KOPT-K1 (cell line): Measurements from ENCODE around the gene KRTAP13-4.

Experiments
- H3K27ac ChIP-seq: fragments of 200-600 bp; sonication (generic); 2 replicates; pipeline ENCODE4 v1.5.1; 2016; ENCODE audit warnings: antibody characterized with exemption, mild to moderate bottlenecking, low read depth, low read length; ENCODE audit not compliant: poor library complexity, severe bottlenecking
- H3K36me3 ChIP-seq: fragments of 200-600 bp; sonication (generic); 2 replicates; pipeline ENCODE4 v1.5.1; 2017; ENCODE audit warnings: antibody characterized with exemption, mild to moderate bottlenecking, low read length, moderate library complexity; ENCODE audit not compliant: insufficient read depth
- H3K9me3 ChIP-seq: fragments of 200-600 bp; sonication (generic); 2 replicates; pipeline ENCODE4 v1.5.1; 2017; ENCODE audit warnings: antibody characterized with exemption, low read length, mild to moderate bottlenecking; ENCODE audit not compliant: insufficient read depth, poor library complexity, severe bottlenecking

KRTAP13-4 gene, protein sequence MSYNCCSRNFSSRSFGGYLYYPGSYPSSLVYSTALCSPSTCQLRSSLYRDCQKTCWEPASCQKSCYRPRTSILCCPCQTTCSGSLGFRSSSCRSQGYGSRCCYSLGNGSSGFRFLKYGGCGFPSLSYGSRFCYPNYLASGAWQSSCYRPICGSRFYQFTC

DNA sequence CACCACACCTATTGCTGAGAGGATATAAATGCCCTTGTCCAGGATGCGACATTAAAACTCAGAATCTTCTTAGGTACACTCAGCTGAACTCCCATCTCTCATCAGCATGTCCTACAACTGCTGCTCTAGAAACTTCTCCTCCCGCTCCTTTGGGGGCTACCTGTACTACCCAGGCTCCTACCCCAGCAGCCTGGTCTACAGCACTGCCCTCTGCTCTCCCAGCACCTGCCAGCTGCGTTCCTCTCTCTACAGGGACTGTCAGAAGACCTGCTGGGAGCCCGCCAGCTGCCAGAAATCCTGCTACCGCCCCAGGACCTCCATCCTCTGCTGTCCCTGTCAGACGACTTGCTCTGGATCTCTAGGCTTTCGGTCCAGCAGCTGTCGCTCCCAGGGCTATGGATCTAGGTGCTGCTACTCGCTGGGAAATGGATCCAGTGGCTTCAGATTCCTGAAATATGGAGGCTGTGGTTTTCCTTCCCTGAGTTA lies at the start of gene KRTAP13-4:
Gene KRTAP13-4, plus strand, starts transcription at position 51 of the 486 bp plus-strand sequence. Its CDS starts 56 bp downstream, at position 107.
- no peaks in the 10 kb centered on the region for H3K36me3 ChIP-seq
- H3K9me3 ChIP-seq, result no peaks in the 10 kb centered on the region
- H3K27ac ChIP-seq, result no peak within 1 kb of the TSS

DNA sequence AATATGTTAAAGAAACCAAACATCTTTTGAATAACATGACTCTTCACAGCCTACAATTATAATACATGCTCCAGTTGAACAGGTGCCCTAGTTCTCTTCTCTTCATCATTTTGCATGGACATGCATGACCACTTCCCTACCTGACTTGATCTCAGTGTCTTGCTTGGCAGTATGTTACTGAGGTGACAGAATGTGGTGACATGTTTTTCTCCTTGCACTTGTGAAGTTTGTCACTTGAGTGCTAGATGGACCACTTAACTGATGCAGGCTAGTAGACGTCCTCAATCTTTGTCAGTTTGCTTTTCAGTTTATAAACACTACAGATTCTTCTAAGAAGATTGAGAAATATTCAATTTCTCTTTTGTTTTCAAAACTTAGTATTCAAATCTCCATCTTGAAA lies 47.8 kb upstream of the KRTAP13-4 start:
- H3K9me3 ChIP-seq, result no peaks in the 10 kb centered on the region
- H3K27ac ChIP-seq, result no peak overlapping the region
- H3K36me3 ChIP-seq, result no peaks in the 10 kb centered on the region

DNA sequence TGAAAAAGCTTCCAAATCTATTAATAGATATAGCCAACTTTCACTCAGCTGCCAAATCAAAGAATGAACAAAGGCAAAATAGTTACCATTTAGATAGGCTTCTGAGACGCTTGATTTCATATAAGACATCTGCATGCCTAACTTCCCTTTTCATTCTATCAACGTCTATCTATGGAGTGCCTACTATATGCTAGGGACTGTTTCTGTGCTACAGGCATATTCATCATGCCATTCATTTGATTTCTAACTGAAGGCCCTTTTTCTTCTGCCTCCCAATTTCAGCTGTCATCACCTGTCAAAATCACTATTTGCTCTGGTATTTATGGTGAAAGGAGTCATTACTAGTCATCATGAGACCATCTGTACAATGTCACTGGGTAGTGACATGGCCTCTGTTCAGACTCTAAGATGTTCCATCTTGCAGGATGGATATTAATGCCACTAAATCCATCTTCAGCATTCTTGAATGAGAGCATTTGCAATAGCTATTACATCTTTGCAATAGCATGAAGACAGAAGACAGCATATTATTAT lies 38.5 kb upstream of the KRTAP13-4 start:
- H3K9me3 ChIP-seq, result peaks cover 5% of the 10 kb centered on the region
- no peak overlapping the region for H3K27ac ChIP-seq
- H3K36me3 ChIP-seq, result no peaks in the 10 kb centered on the region

DNA sequence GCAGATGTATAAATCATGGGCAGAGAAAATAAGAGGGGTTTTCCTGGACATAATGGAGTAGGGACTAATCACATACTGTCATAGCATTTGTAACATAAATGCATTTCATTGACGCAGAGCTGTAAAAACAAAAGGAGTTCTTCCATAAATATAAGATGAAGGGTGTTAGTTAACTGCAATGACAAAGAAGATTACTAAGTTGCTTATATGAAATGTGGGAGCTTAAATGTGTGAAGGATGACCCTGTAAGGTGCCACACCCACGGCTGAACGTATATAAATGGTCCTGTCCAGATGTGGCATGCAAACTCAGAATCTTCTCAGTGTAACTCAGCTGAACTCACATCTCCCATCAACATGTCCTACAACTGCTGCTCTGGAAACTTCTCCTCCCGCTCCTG lies 34.3 kb upstream of the KRTAP13-4 start, which contains the start of gene KRTAP13-1:
Gene KRTAP13-1, plus strand, starts transcription at position 301 of the 400 bp plus-strand sequence. Its CDS starts 56 bp downstream, at position 357.
- H3K36me3 ChIP-seq, result no peaks in the 10 kb centered on the region
- no peaks in the 10 kb centered on the region for H3K9me3 ChIP-seq
- no peak within 1 kb of the TSS for H3K27ac ChIP-seq

DNA sequence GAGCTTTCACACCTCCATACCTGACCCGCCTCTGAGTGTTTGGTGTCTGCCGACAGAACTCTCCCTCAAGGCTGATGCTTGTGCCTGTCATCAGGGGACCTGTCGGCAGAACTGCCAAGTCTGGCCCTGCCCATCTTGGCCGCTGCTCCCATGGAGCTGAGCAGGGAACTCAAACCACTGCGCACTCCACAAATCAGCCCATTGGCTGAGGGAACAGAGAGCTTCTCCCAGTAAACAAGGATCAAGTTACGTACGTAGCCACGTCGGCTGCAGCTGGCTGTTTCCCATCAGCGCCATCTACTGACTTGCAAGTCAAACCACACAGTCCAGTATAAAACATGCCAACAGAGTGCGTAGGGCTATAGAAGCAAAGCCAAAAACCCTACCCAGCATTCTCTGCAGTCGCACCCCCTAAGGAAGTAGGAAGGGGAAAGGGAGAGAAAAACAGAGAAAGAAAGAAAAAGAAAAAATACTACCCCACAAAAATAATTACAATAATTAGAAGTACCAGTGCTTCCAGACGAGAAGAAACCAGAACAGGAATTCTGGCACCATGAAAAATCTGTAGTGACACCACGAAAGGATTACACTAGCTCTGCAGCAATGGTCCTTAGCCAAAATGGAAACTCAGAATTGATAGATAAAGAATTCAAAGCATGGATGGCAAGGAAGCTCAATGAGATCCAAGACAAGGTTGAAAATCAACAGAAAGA lies 21.1 kb upstream of the KRTAP13-4 start:
- peaks cover 7% of the 10 kb centered on the region for H3K9me3 ChIP-seq
- H3K36me3 ChIP-seq, result no peaks in the 10 kb centered on the region
- no peak overlapping the region for H3K27ac ChIP-seq

DNA sequence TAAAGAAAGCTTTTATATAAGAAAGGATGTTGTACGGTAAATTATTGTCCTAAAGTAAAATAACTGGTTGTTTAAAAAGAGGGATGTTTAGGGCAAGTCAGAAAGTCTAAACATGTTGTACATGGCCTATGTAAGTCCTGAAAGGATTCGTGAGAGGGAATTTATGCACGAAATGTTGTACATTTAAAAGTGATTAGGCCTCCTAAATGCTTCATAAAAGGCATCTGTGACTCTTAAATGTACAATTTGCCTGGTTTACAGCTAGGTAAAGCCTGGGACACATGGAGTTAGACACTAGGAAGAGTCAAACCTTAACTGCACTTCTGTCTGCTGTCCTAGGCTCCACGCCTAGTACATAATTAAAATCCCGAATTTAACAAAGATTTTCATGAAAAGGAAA lies 14.0 kb upstream of the KRTAP13-4 start:
- Histone ChIP-seq H3K9me3 (no peaks in the 10 kb centered on the region), H3K27ac (no peak overlapping the region), H3K36me3 (no peaks in the 10 kb centered on the region)

DNA sequence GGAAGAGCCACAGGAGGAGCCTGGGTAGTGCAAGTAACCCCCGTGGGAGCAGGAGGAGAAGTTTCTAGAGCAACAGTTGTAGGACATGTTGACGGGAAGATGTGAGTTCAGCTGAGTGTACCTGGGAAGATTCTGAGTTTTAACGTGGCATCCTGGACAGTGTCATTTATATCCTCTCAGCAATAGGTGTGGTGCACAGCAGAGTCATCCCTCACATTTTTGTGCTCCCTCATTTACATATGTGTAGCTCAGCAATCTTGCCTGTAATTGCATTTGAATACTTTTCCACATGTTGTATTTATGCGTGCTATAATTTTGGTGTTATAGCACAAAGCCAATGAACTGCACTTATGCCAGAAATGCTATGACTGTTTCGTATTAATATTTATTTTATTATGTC lies 4.2 kb upstream of the KRTAP13-4 start, which contains the start of gene KRTAP13-3:
Gene KRTAP13-3, minus strand, starts transcription at position 101 of the 400 bp plus-strand sequence. Its CDS starts 14 bp downstream, at position 87.
- Histone ChIP-seq H3K36me3 (no peaks in the 10 kb centered on the region), H3K27ac (no peak within 1 kb of the TSS), H3K9me3 (no peaks in the 10 kb centered on the region)

DNA sequence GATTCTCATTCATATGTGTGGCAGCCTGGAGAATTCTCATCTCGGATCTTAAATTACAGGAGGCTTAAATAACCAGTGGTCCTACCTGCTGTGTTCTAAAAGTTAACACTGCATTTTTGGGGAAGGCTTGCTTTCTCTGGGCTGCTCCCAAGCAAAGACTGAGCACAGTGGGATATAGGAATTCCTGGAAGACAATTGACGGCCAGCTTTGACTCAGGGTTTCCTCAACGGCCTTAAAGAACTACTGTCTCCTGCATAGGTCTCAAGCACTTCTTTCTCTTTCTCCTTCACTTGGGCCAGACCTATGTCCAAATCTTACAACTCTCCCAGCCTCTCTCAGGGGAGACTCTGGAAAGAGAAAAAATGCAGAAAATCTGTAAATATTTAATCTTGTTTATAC lies 3.3 kb upstream of the KRTAP13-4 start:
- Histone ChIP-seq H3K36me3 (no peaks in the 10 kb centered on the region), H3K9me3 (no peaks in the 10 kb centered on the region), H3K27ac (no peak overlapping the region)

DNA sequence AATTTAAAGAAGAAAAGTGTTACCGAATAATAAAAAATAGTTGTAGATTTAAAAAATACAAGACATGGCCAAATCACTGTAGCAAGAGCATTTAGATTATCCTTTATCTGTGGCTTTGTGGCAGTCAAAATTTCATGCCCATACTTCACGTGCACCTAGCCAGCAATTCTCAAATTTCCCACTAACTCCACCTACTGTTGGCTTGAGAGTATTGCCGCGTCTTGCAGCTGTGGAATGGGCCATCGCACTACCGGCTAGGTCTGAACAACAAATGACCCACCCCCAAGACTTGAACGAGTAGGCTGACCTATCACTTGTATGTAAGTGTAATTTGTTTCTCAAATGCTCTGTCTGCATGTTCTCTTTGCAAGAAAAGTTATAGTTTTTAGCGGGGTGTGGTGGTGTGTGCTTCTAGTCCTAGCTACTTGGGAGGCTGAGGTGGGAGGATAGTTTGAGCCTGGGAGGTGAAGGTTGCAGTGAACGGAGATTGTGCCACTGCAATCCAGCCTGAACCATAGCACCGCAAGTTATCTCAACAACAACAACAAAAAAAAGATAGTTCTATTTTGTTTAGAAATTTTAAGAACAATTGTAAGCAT lies 4.1 kb downstream of the KRTAP13-4 start:
- Histone ChIP-seq H3K27ac (no peak overlapping the region), H3K9me3 (no peaks in the 10 kb centered on the region), H3K36me3 (no peaks in the 10 kb centered on the region)

DNA sequence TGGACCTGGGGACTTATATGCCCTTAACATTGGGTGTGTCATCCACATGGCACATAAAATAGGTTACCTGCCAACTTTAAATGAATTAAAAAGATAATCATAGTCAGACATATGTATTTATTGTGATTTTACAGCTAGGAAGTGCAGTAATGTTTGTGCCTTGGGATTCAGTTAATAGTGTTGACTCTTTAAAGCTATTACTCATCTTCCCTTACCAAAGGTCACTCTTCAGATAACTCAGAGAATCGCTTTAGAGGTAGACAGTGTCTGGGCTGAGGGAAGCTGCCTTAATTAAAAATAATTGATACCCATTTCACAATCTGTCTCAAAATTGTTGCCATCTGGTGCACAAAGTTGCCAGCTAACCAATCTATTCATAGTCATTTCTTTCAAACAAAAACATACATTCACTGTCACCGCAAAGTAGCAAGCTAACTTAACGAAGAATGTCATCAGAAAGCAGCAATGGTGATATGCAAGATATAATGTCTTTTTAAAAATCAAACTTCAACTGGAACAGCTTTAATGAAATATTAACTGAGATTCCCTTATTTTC lies 7.1 kb downstream of the KRTAP13-4 start:
- H3K9me3 ChIP-seq, result no peaks in the 10 kb centered on the region
- H3K27ac ChIP-seq, result no peak overlapping the region
- no peaks in the 10 kb centered on the region for H3K36me3 ChIP-seq

DNA sequence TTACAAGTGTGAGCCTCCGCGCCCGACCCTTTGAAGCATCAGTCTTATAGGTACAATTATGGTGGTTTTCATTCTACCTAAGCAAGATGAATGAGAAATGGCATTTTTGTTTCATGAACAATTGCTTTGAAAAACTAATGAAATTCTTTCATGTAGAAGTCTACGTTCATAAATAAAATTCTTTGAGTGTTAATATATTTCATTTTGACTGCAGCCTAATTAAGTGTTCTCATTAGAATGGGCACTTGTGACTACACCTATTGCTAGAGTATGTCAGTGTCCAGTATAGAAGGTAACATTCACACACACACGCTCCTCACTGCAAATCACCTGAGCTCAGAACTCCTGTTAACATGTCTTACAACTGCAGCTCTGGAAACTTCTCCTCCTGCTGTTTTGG lies 10.0 kb downstream of the KRTAP13-4 start, which contains the start of gene KRTAP15-1:
Gene KRTAP15-1, plus strand, starts transcription at position 301 of the 400 bp plus-strand sequence. Its CDS starts 53 bp downstream, at position 354.
- Histone ChIP-seq H3K27ac (no peak within 1 kb of the TSS), H3K36me3 (no peaks in the 10 kb centered on the region), H3K9me3 (no peaks in the 10 kb centered on the region)

DNA sequence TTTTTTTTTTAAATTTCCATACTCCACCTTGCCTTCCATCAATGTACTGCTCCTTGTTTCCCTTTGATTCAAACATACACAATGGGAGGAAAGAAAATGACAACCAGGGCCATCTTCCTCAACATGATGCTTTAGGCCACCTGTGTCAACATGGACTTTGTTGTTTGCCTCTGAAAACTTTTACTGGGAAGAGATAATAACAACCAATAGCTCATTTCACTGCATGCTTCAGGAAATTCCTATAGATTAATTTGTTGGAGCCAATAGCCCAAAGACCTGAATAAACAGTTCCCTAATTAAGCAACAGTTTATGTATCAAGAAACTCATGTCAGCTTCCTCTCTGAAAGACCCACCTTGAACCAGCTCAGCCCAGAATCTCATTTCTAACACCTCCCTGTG lies 13.2 kb downstream of the KRTAP13-4 start:
- Histone ChIP-seq H3K36me3 (no peaks in the 10 kb centered on the region), H3K9me3 (no peaks in the 10 kb centered on the region), H3K27ac (no peak overlapping the region)

DNA sequence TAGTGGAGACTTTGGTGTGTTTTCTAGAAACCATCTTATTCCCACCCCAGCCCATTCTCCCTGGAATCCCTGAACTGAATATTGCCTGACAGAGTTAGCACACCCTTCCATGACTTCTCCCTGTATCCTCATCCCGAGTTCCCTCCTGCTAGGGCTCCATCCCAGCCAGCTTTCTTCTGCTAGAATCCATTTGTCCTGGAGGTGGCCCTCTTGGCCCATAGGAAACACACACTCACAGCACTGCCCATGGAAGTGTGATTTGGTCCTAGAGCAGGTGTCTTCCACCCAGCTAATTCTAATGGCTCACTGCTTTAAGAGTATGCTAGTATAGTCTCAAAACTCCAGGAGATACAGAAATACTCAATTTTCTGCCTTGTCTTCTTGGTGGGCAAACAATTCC lies 14.2 kb downstream of the KRTAP13-4 start:
- Histone ChIP-seq H3K36me3 (no peaks in the 10 kb centered on the region), H3K27ac (no peak overlapping the region), H3K9me3 (no peaks in the 10 kb centered on the region)

DNA sequence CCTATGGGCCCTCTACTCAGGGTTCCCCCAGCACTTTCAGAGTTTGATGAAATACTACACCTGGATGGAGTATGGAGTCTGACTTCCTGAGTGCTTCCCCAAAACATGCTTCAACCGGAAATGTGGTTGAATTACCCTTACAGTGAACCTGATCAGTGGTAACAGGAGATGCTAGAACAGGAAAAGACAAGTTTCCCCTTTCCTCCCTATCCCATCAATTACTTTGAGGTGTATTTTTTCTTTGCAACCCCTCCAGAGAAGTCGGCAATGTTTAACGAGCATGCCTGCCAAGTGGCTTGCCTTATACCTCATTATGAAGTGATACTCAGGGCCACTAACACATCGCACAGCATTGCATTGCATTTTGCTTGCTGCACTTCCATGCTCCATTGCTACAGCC lies 17.0 kb downstream of the KRTAP13-4 start:
- no peaks in the 10 kb centered on the region for H3K9me3 ChIP-seq
- no peaks in the 10 kb centered on the region for H3K36me3 ChIP-seq
- H3K27ac ChIP-seq, result no peak overlapping the region

DNA sequence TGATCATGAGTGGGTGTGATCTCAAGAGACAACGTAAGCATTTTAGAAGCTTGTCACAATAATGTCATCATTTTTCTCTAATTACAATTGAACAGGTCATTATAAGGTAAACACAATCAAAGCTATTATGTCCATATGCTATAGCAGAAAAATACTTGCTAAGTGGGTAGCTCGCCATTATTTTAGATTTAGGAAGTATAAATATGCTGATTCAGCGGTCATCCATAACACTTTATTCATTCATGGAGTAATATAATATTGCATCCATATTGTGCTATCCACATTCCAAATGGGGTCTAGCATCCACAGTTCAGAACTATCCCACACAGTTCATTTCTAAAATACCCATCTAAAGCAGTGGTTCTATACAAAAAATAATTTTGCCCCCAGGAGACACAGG lies 18.5 kb downstream of the KRTAP13-4 start:
- no peaks in the 10 kb centered on the region for H3K36me3 ChIP-seq
- no peak overlapping the region for H3K27ac ChIP-seq
- no peaks in the 10 kb centered on the region for H3K9me3 ChIP-seq
